ENCODE measurements around the gene CRIP2. TPM values are rescaled to one million over a fixed set of nuclear protein-coding genes. Genes with fewer than 3 reads are reported as not detected.

The CRIP2 gene
- total and polyA plus RNA-seq, 2 of the 13 experiments (the other 11 are each of a cell fraction or from before 2014, with no cell fraction given), result 31.6 to 37.9 TPM

DNA sequence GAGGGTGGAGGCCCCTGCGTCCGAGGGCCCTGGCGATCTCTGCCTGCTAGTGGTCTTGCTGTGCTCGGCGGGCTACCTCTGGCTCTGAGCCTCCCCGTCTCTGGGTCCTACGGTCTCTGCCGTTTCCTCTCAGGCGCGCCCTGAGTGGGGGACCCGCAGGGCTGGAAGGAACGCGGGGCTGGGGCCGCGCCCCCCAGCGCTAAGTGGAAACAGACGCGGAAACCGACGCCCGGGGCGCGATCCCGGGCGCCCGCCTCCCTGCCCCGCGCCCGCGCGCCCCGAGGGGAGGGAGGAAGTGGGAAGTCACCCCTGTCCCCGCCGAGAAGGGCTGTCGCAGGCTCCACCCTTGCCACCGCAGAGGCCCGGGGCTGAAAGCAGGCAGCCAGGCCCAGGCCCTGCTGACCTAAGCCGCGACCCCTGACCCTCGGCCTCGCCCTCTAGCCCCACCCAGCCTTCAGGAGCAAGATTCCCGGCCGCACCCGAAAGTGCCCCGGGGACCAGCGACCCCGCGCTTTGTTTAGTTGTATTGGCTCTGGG, 12.9 kb downstream of the CRIP2 start (continued):
- TF ChIP-seq, protein P1, sequence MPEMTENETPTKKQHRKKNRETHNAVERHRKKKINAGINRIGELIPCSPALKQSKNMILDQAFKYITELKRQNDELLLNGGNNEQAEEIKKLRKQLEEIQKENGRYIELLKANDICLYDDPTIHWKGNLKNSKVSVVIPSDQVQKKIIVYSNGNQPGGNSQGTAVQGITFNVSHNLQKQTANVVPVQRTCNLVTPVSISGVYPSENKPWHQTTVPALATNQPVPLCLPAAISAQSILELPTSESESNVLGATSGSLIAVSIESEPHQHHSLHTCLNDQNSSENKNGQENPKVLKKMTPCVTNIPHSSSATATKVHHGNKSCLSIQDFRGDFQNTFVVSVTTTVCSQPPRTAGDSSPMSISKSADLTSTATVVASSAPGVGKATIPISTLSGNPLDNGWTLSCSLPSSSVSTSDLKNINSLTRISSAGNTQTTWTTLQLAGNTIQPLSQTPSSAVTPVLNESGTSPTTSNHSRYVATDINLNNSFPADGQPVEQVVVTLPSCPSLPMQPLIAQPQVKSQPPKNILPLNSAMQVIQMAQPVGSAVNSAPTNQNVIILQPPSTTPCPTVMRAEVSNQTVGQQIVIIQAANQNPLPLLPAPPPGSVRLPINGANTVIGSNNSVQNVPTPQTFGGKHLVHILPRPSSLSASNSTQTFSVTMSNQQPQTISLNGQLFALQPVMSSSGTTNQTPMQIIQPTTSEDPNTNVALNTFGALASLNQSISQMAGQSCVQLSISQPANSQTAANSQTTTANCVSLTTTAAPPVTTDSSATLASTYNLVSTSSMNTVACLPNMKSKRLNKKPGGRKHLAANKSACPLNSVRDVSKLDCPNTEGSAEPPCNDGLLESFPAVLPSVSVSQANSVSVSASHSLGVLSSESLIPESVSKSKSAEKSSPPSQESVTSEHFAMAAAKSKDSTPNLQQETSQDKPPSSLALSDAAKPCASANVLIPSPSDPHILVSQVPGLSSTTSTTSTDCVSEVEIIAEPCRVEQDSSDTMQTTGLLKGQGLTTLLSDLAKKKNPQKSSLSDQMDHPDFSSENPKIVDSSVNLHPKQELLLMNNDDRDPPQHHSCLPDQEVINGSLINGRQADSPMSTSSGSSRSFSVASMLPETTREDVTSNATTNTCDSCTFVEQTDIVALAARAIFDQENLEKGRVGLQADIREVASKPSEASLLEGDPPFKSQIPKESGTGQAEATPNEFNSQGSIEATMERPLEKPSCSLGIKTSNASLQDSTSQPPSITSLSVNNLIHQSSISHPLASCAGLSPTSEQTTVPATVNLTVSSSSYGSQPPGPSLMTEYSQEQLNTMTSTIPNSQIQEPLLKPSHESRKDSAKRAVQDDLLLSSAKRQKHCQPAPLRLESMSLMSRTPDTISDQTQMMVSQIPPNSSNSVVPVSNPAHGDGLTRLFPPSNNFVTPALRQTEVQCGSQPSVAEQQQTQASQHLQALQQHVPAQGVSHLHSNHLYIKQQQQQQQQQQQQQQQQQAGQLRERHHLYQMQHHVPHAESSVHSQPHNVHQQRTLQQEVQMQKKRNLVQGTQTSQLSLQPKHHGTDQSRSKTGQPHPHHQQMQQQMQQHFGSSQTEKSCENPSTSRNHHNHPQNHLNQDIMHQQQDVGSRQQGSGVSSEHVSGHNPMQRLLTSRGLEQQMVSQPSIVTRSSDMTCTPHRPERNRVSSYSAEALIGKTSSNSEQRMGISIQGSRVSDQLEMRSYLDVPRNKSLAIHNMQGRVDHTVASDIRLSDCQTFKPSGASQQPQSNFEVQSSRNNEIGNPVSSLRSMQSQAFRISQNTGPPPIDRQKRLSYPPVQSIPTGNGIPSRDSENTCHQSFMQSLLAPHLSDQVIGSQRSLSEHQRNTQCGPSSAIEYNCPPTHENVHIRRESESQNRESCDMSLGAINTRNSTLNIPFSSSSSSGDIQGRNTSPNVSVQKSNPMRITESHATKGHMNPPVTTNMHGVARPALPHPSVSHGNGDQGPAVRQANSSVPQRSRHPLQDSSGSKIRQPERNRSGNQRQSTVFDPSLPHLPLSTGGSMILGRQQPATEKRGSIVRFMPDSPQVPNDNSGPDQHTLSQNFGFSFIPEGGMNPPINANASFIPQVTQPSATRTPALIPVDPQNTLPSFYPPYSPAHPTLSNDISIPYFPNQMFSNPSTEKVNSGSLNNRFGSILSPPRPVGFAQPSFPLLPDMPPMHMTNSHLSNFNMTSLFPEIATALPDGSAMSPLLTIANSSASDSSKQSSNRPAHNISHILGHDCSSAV (CRISPR knock-in tag; IDR thresholded peaks at IDR 0.05; ENCODE audit: borderline replicate concordance), result no peak
- no peak for TF ChIP-seq HNRNPUL1 (IDR thresholded peaks at IDR 0.05; ENCODE audit: low read depth, low read length)
- TF ChIP-seq NAIF1 (CRISPR knock-in tag; IDR thresholded peaks at IDR 0.05; ENCODE audit: borderline replicate concordance), result no peak
- TF ChIP-seq NR2C2 (CRISPR knock-in tag; IDR thresholded peaks at IDR 0.05; ENCODE audit: borderline replicate concordance), result peak; percentile 57; the same call in 1 of the 2 replicates
- TF ChIP-seq NFE2L1 (CRISPR knock-in tag; IDR thresholded peaks at IDR 0.05; ENCODE audit: borderline replicate concordance), result no peak
- TF ChIP-seq IKZF5 (CRISPR knock-in tag; IDR thresholded peaks at IDR 0.05), result no peak
- TF ChIP-seq SP2 (CRISPR knock-in tag; IDR thresholded peaks at IDR 0.05), result no peak
- TF ChIP-seq NRL (CRISPR knock-in tag; IDR thresholded peaks at IDR 0.05; ENCODE audit: borderline replicate concordance), result no peak; the same call in 1 of the 2 replicates
- TF ChIP-seq ZNF839 (CRISPR knock-in tag; IDR thresholded peaks at IDR 0.05; ENCODE audit: borderline replicate concordance), result no peak
- peak; percentile 52; the same call in 1 of the 2 replicates for TF ChIP-seq ZFP91 (CRISPR knock-in tag; IDR thresholded peaks at IDR 0.05; ENCODE audit: borderline replicate concordance)
- no peak for TF ChIP-seq DBP (CRISPR knock-in tag; IDR thresholded peaks at IDR 0.05; ENCODE audit: not compliant biosample characterization)
- no peak for TF ChIP-seq ZBTB37 (CRISPR knock-in tag; IDR thresholded peaks at IDR 0.05)
- TF ChIP-seq KDM5A (IDR thresholded peaks at IDR 0.05; ENCODE audit: borderline replicate concordance, low read length), result no peak
- TF ChIP-seq ZNF737 (CRISPR knock-in tag; IDR thresholded peaks at IDR 0.05; ENCODE audit: borderline replicate concordance), result no peak
- no peak for TF ChIP-seq CBFB (CRISPR knock-in tag; IDR thresholded peaks at IDR 0.05)

All from HepG2 (cell line).